Vagina (tissue), 2 donors: ENCODE data around the gene PHKA2. TPM values are rescaled to one million over a fixed set of nuclear protein-coding genes. Genes with fewer than 3 reads are reported as not detected.

Source experiments
- DNase-seq, 2 donors: peaks; one replicate each; pipeline ENCODE4 v3.0.0-alpha.2; 2017; ENCODE audit errors: extremely low spot score in 2 of 2
- H3K27ac ChIP-seq: fragments of 200-600 bp; sonication (generic); one replicate; pipeline ENCODE4 v1.5.1; 2019
- H3K27me3 ChIP-seq: fragments of 200-600 bp; sonication (generic); one replicate; pipeline ENCODE4 v1.5.1; 2019
- H3K36me3 ChIP-seq, 2 donors: fragments of 200-600 bp; sonication (generic); one replicate each; pipeline ENCODE4 v1.5.1; 2017 to 2019
- H3K4me1 ChIP-seq: fragments of 200-600 bp; sonication (generic); one replicate; pipeline ENCODE4 v1.5.1; 2019
- H3K4me3 ChIP-seq, 2 donors: fragments of 200-600 bp; sonication (generic); 1 replicate in 1 of 2; 2 replicates in 1 of 2; pipeline ENCODE4 v1.5.1; 2016 to 2019
- H3K9me3 ChIP-seq: fragments of 200-600 bp; sonication (generic); one replicate; pipeline ENCODE4 v1.5.1; 2019
- POLR2A ChIP-seq, 2 donors: fragments of 450-650 bp; IDR thresholded peaks; one replicate each; pipeline ENCODE4 v1.6.1; 2017; ENCODE audit warnings: antibody characterized with exemption in 2 of 2, mild to moderate bottlenecking in 2 of 2, moderate library complexity in 2 of 2
- POLR2AphosphoS5 ChIP-seq, 2 donors: sonication (generic); formaldehyde crosslinking; IDR thresholded peaks; one replicate each; pipeline ENCODE4 v1.9.0; 2017; ENCODE audit warnings: antibody characterized with exemption in 2 of 2, mild to moderate bottlenecking in 2 of 2, low read depth in 1 of 2; ENCODE audit not compliant: insufficient read depth in 1 of 2
- intact Hi-C: fragments of 100-400 bp; cut with DNase I; formaldehyde crosslinking; loops from one replicate; pipeline ENCODE4 v1.15.1; 2023
- total RNA-seq: library from RNA; depleted of rRNA; stranded (reverse); fragments of >200 nt; gene quantifications from one replicate; pipeline ENCODE4 v1.2.3, GENCODE V29; 2016
- TF ChIP-seq, protein P1 (sequence below), 3 experiments: fragments of 450-650 bp in 2 of 3; fragments of 200-600 bp in 1 of 3; sonication (generic) in 1 of 3; IDR thresholded peaks; one replicate each; pipeline ENCODE4 v1.5.1; 2017 to 2019; ENCODE audit warnings: antibody characterized with exemption in 3 of 3, mild to moderate bottlenecking in 2 of 3, moderate library complexity in 2 of 3

The PHKA2 gene
- total RNA-seq, 1 donor from 2014 or later, result 29.5 TPM

GRCh38 chrX:18929775-18930174 lies 54.1 kb downstream of the PHKA2 start:
- Histone ChIP-seq H3K36me3 (peaks cover 0 to 11% of the 10 kb centered on the region in 2 donors), H3K9me3 (no peaks in the 10 kb centered on the region), H3K27ac (no peak overlapping the region), H3K27me3 (no peaks in the 10 kb centered on the region), H3K4me3 (no peak overlapping the region), H3K4me1 (no peaks in the 10 kb centered on the region)
- DNase-seq, result no peak
- TF ChIP-seq POLR2AphosphoS5 (IDR thresholded peaks at IDR 0.05; ENCODE audit: insufficient read depth in 1 of 2, low read depth in 1 of 2) (no peak), POLR2A (IDR thresholded peaks at IDR 0.05) (no peak)
- TF ChIP-seq, protein P1, sequence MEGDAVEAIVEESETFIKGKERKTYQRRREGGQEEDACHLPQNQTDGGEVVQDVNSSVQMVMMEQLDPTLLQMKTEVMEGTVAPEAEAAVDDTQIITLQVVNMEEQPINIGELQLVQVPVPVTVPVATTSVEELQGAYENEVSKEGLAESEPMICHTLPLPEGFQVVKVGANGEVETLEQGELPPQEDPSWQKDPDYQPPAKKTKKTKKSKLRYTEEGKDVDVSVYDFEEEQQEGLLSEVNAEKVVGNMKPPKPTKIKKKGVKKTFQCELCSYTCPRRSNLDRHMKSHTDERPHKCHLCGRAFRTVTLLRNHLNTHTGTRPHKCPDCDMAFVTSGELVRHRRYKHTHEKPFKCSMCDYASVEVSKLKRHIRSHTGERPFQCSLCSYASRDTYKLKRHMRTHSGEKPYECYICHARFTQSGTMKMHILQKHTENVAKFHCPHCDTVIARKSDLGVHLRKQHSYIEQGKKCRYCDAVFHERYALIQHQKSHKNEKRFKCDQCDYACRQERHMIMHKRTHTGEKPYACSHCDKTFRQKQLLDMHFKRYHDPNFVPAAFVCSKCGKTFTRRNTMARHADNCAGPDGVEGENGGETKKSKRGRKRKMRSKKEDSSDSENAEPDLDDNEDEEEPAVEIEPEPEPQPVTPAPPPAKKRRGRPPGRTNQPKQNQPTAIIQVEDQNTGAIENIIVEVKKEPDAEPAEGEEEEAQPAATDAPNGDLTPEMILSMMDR (IDR thresholded peaks at IDR 0.05), result no peak
- intact Hi-C loops, result no loop called here

DNA sequence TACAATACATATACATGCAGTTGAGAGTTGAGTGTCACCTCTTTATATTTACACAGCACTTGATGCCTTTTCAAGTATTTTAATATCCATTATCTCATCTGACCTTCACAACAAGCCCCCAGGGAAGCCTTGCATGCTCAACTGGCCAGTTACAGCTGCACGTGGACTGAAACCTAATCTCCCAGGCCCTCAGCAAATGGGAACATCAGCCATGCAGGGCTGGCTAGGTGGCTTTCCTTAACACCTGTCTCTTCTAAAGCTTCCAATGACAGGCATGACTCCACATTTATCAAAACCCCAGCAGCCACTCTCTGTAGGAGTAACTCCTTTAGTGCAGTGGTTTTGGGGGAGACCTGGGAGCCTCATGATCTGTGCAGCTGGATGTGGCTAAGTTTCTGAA lies 56.4 kb downstream of the PHKA2 start:
- H3K9me3 ChIP-seq, result no peaks in the 10 kb centered on the region
- intact Hi-C loops, result no loop called here
- H3K4me1 ChIP-seq, result no peaks in the 10 kb centered on the region
- H3K27ac ChIP-seq, result no peak overlapping the region
- no peak for DNase-seq
- no peak overlapping the region for H3K4me3 ChIP-seq
- TF ChIP-seq POLR2A (IDR thresholded peaks at IDR 0.05) (no peak), POLR2AphosphoS5 (IDR thresholded peaks at IDR 0.05; ENCODE audit: insufficient read depth in 1 of 2, low read depth in 1 of 2) (no peak)
- TF ChIP-seq, protein P1 (IDR thresholded peaks at IDR 0.05), result no peak
- no peaks in the 10 kb centered on the region for H3K27me3 ChIP-seq
- peaks cover 0 to 17% of the 10 kb centered on the region in 2 donors for H3K36me3 ChIP-seq

- Histone ChIP-seq H3K36me3 (peaks cover 0 to 17% of the 10 kb centered on the region in 2 donors), H3K4me3 (no peak overlapping the region), H3K9me3 (no peaks in the 10 kb centered on the region), H3K4me1 (no peaks in the 10 kb centered on the region), H3K27me3 (no peaks in the 10 kb centered on the region), H3K27ac (no peak overlapping the region)
- TF ChIP-seq POLR2A (IDR thresholded peaks at IDR 0.05) (no peak), POLR2AphosphoS5 (IDR thresholded peaks at IDR 0.05; ENCODE audit: insufficient read depth in 1 of 2, low read depth in 1 of 2) (no peak)
- TF ChIP-seq, protein P1 (IDR thresholded peaks at IDR 0.05), result no peak
- intact Hi-C loops, result no loop called here
- no peak for DNase-seq
Observed at GRCh38 chrX:18924507-18925088, 59.3 kb downstream of the PHKA2 start.

DNA sequence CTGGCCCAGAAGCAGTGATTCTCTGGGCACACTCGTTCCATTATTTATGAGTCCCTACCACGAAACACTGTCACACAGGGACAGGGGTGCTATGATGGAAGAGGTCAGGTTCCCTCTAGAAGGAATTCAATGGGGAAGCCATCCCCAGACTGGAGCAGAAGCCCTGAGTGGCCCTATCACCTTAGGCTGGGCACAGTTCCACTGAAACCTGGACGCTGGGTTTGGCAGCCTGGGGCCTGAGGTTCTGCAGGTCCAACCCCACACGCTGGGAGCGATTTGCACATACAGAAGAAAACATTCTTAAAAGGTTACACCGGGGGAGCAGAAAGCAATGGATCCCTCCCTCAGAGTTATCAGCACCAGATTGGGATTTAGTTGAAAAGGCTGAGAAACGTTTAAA lies 63.3 kb downstream of the PHKA2 start:
- intact Hi-C loops, result no loop called here
- H3K4me3 ChIP-seq, result no peak overlapping the region
- TF ChIP-seq, protein P1 (IDR thresholded peaks at IDR 0.05), result no peak
- TF ChIP-seq POLR2AphosphoS5 (IDR thresholded peaks at IDR 0.05; ENCODE audit: insufficient read depth in 1 of 2, low read depth in 1 of 2), result no peak
- no peak for TF ChIP-seq POLR2A (IDR thresholded peaks at IDR 0.05)
- DNase-seq, result no peak
- no peaks in the 10 kb centered on the region for H3K27me3 ChIP-seq
- peaks cover 0 to 21% of the 10 kb centered on the region in 2 donors for H3K36me3 ChIP-seq
- H3K4me1 ChIP-seq, result no peaks in the 10 kb centered on the region
- no peak overlapping the region for H3K27ac ChIP-seq
- H3K9me3 ChIP-seq, result no peaks in the 10 kb centered on the region

- peaks cover 0 to 21% of the 10 kb centered on the region in 2 donors for H3K36me3 ChIP-seq
- H3K9me3 ChIP-seq, result no peaks in the 10 kb centered on the region
- H3K27ac ChIP-seq, result no peak overlapping the region
- H3K4me3 ChIP-seq, result no peak overlapping the region
- no peaks in the 10 kb centered on the region for H3K4me1 ChIP-seq
- TF ChIP-seq POLR2A (IDR thresholded peaks at IDR 0.05) (no peak), POLR2AphosphoS5 (IDR thresholded peaks at IDR 0.05; ENCODE audit: insufficient read depth in 1 of 2, low read depth in 1 of 2) (no peak)
- TF ChIP-seq, protein P1 (IDR thresholded peaks at IDR 0.05), result no peak
- no peaks in the 10 kb centered on the region for H3K27me3 ChIP-seq
- DNase-seq, result no peak
- intact Hi-C loops, result no loop called here
Observed at GRCh38 chrX:18920079-18920478, 63.8 kb downstream of the PHKA2 start.
